DND-41 (cell line): ENCODE results near the gene CHSY1.

Experiments
- EZH2 ChIP-seq: IDR thresholded peaks from 3 replicates; pipeline ENCODE4 v1.6.1; 2012; ENCODE audit warnings: borderline replicate concordance, low read depth, mild to moderate bottlenecking, moderate library complexity, low read length, inconsistent platforms; ENCODE audit not compliant: severe bottlenecking
- TF ChIP-seq, protein P1 (sequence below): IDR thresholded peaks from 2 replicates; pipeline ENCODE4 v1.5.1; 2012; ENCODE audit warnings: borderline replicate concordance, low read length, moderate library complexity, mild to moderate bottlenecking; ENCODE audit not compliant: poor library complexity, severe bottlenecking; ENCODE audit errors: extremely low read depth

- TF ChIP-seq, protein P1, sequence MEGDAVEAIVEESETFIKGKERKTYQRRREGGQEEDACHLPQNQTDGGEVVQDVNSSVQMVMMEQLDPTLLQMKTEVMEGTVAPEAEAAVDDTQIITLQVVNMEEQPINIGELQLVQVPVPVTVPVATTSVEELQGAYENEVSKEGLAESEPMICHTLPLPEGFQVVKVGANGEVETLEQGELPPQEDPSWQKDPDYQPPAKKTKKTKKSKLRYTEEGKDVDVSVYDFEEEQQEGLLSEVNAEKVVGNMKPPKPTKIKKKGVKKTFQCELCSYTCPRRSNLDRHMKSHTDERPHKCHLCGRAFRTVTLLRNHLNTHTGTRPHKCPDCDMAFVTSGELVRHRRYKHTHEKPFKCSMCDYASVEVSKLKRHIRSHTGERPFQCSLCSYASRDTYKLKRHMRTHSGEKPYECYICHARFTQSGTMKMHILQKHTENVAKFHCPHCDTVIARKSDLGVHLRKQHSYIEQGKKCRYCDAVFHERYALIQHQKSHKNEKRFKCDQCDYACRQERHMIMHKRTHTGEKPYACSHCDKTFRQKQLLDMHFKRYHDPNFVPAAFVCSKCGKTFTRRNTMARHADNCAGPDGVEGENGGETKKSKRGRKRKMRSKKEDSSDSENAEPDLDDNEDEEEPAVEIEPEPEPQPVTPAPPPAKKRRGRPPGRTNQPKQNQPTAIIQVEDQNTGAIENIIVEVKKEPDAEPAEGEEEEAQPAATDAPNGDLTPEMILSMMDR = no peak
- no peak for TF ChIP-seq EZH2
Measured at GRCh38 chr15:101128221-101129015, 123.4 kb downstream of the CHSY1 start.
